ENCODE measurements around the gene PTCHD4. TPM values are rescaled to one million over a fixed set of nuclear protein-coding genes. Genes with fewer than 3 reads are reported as not detected.

Gene PTCHD4
- total and polyA plus RNA-seq, 2 of the 13 experiments (the other 11 are each of a cell fraction or from before 2014, with no cell fraction given) = 28.4 to 32.9 TPM

GRCh38 chr6:48078120-48078519, 32.9 kb downstream of the PTCHD4 start:
- H3K9me3 ChIP-seq (ENCODE audit: low read length) = no peaks in the 10 kb centered on the region
- H3K4me3 ChIP-seq (replicated peaks in 1 of 3; ENCODE audit: insufficient read depth in 1 of 3, low read depth in 2 of 3, low read length in 3 of 3) = no peak overlapping the region
- ChIA-PET POLR2A (no interaction called here), CTCF (ENCODE audit: low intra/inter-chr PET ratio, low total read pairs) (no interaction called here)
- in situ Hi-C loops (cut with HindIII; ENCODE audit: extremely low pct_ligation_motif_present, low pct_unique_long_range_greater_than_20kb) (no loop called here), intact Hi-C loops (cut with micrococcal nuclease; ENCODE audit: unreplicated experiment) (no loop called here)
- no peak overlapping the region for H3K4me2 ChIP-seq (ENCODE audit: low read depth, low read length)
- peaks cover 9% of the 10 kb centered on the region for H4K20me1 ChIP-seq (ENCODE audit: insufficient read depth, low read length)
- H2AFZ ChIP-seq (ENCODE audit: low read length) = no peak overlapping the region
- no peak for DNase-seq (ENCODE audit: low spot score)
- peaks cover 4 to 7% of the 10 kb centered on the region in 2 experiments for H3K36me3 ChIP-seq (replicated peaks in 1 of 2; ENCODE audit: control insufficient read depth in 1 of 2, insufficient read depth in 2 of 2, low read length in 2 of 2)
- H3K79me2 ChIP-seq (ENCODE audit: insufficient read depth, low read length) = peaks cover 34% of the 10 kb centered on the region
- H3K9ac ChIP-seq (ENCODE audit: insufficient read depth, low read depth, low read length) = no peak overlapping the region
- no peaks in the 10 kb centered on the region for H3K27me3 ChIP-seq (ENCODE audit: control insufficient read depth in 1 of 2, insufficient read depth in 2 of 2, low read length in 2 of 2)
- FAIRE-seq = no peak
- H3K27ac ChIP-seq (ENCODE audit: extremely low read length, insufficient read depth, low read length) = no peak overlapping the region
- no peak for ATAC-seq
- BruUV-seq (replicated peaks) = no TSS peak
- peaks cover 37% of the 10 kb centered on the region for H3K4me1 ChIP-seq (ENCODE audit: insufficient read depth, low read length)
- TF ChIP-seq GATAD2A (CRISPR knock-in tag; IDR thresholded peaks at IDR 0.05) (no peak), ZNF644 (CRISPR knock-in tag; IDR thresholded peaks at IDR 0.05; ENCODE audit: low read depth) (0 out of 2 replicates have a peak, but pooled peaks have one; percentile 56), ISX (CRISPR knock-in tag; conservative IDR thresholded peaks at IDR 0.05) (no peak), CBX2 (IDR thresholded peaks at IDR 0.05; ENCODE audit: low read depth, low read length) (no peak), CBX2 (CRISPR knock-in tag; IDR thresholded peaks at IDR 0.05; ENCODE audit: low read depth) (no peak), SOX13 (IDR thresholded peaks at IDR 0.05) (no peak), SOX13 (CRISPR knock-in tag; conservative IDR thresholded peaks at IDR 0.05 in 1 of 2, IDR thresholded peaks at IDR 0.05 in 1 of 2) (no peak), FLYWCH1 (CRISPR knock-in tag; IDR thresholded peaks at IDR 0.05) (no peak), RFXAP (CRISPR knock-in tag; IDR thresholded peaks at IDR 0.05; ENCODE audit: borderline replicate concordance) (no peak), FOSL2 (CRISPR knock-in tag; IDR thresholded peaks at IDR 0.05) (peak; percentile 56), ZNF121 (CRISPR knock-in tag; IDR thresholded peaks at IDR 0.05) (no peak), CENPX (CRISPR knock-in tag; IDR thresholded peaks at IDR 0.05) (no peak), ARID4A (CRISPR knock-in tag; IDR thresholded peaks at IDR 0.05; ENCODE audit: borderline replicate concordance) (no peak)
- TF ChIP-seq, protein P1, sequence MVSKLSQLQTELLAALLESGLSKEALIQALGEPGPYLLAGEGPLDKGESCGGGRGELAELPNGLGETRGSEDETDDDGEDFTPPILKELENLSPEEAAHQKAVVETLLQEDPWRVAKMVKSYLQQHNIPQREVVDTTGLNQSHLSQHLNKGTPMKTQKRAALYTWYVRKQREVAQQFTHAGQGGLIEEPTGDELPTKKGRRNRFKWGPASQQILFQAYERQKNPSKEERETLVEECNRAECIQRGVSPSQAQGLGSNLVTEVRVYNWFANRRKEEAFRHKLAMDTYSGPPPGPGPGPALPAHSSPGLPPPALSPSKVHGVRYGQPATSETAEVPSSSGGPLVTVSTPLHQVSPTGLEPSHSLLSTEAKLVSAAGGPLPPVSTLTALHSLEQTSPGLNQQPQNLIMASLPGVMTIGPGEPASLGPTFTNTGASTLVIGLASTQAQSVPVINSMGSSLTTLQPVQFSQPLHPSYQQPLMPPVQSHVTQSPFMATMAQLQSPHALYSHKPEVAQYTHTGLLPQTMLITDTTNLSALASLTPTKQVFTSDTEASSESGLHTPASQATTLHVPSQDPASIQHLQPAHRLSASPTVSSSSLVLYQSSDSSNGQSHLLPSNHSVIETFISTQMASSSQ (IDR thresholded peaks at IDR 0.05; ENCODE audit: low read depth) = no peak
- TF ChIP-seq, protein P1 (CRISPR knock-in tag; IDR thresholded peaks at IDR 0.05; ENCODE audit: borderline replicate concordance) = no peak

All from HepG2 (cell line).